Tibial artery (tissue), 4 donors: ENCODE data around the gene DST.
"Not testable (repeated sequence)": the region's sequence is repeated elsewhere in the genome, so short reads cannot be mapped to it uniquely, and the experiment has no call there.

ENCODE experiments used
- DNase-seq, 2 donors: peaks; one replicate each; pipeline ENCODE4 v3.0.0-alpha.2; 2019
- H3K27ac ChIP-seq, 2 donors: fragments of 200-600 bp; sonication (generic) in 1 of 2; 1 replicate in 1 of 2; 2 replicates in 1 of 2; pipeline ENCODE4 v1.5.1; 2018 to 2019; ENCODE audit warnings: mild to moderate bottlenecking in 1 of 2
- H3K27me3 ChIP-seq, 2 donors: fragments of 200-600 bp; sonication (generic) in 1 of 2; one replicate each; pipeline versions ENCODE4 v1.5.1 to v1.6.0; 2016 to 2019
- H3K36me3 ChIP-seq, 3 donors: fragments of 200-600 bp; sonication (generic) in 2 of 3; one replicate each; pipeline ENCODE4 v1.5.1; 2016 to 2019; ENCODE audit warnings: mild to moderate bottlenecking in 2 of 3
- H3K4me1 ChIP-seq, 4 donors: fragments of 200-600 bp; sonication (generic) in 2 of 4; 1 replicate in 3 of 4; 2 replicates in 1 of 4; pipeline ENCODE4 v1.5.1; 2016 to 2019
- H3K4me3 ChIP-seq, 2 donors: fragments of 200-600 bp; sonication (generic) in 1 of 2; 1 replicate in 1 of 2; 2 replicates in 1 of 2; pipeline ENCODE4 v1.5.1; 2018 to 2019; ENCODE audit warnings: mild to moderate bottlenecking in 2 of 2
- H3K9me3 ChIP-seq, 3 donors: fragments of 200-600 bp; sonication (generic) in 1 of 3; one replicate each; pipeline ENCODE4 v1.5.1; 2016 to 2019
- intact Hi-C: fragments of 100-400 bp; cut with DNase I; formaldehyde crosslinking; loops from one replicate; pipeline ENCODE4 v1.15.0; 2023; ENCODE audit warnings: low total_unique reads
- TF ChIP-seq, protein P1 (sequence below), 2 experiments: fragments of 200-600 bp in 1 of 2; fragments of 450-650 bp in 1 of 2; IDR thresholded peaks; one replicate each; pipeline ENCODE4 v1.5.1; 2017 to 2019; ENCODE audit warnings: antibody characterized with exemption in 2 of 2, mild to moderate bottlenecking in 1 of 2, moderate library complexity in 1 of 2

DST gene

GRCh38 chr6:56567501-56567900, 75.2 kb downstream of the DST start:
- intact Hi-C loops, result no loop called here
- Histone ChIP-seq H3K4me1 (peaks cover 0 to 10% (median 0%) of the 10 kb centered on the region in 4 donors), H3K36me3 (peaks cover 7 to 23% (median 19%) of the 10 kb centered on the region in 3 donors), H3K27ac (no peak overlapping the region), H3K27me3 (no peaks in the 10 kb centered on the region), H3K9me3 (no peaks in the 10 kb centered on the region), H3K4me3 (no peak overlapping the region)
- no peak for DNase-seq
- TF ChIP-seq, protein P1, sequence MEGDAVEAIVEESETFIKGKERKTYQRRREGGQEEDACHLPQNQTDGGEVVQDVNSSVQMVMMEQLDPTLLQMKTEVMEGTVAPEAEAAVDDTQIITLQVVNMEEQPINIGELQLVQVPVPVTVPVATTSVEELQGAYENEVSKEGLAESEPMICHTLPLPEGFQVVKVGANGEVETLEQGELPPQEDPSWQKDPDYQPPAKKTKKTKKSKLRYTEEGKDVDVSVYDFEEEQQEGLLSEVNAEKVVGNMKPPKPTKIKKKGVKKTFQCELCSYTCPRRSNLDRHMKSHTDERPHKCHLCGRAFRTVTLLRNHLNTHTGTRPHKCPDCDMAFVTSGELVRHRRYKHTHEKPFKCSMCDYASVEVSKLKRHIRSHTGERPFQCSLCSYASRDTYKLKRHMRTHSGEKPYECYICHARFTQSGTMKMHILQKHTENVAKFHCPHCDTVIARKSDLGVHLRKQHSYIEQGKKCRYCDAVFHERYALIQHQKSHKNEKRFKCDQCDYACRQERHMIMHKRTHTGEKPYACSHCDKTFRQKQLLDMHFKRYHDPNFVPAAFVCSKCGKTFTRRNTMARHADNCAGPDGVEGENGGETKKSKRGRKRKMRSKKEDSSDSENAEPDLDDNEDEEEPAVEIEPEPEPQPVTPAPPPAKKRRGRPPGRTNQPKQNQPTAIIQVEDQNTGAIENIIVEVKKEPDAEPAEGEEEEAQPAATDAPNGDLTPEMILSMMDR (IDR thresholded peaks at IDR 0.05), result no peak

GRCh38 chr6:56562730-56563129, 80.0 kb downstream of the DST start:
- H3K9me3 ChIP-seq, intact Hi-C loops, H3K27me3 ChIP-seq, H3K4me1 ChIP-seq, H3K4me3 ChIP-seq, H3K27ac ChIP-seq, DNase-seq: not testable (repeated sequence)
- peaks cover 15 to 34% (median 32%) of the 10 kb centered on the region in 3 donors for H3K36me3 ChIP-seq

- Histone ChIP-seq H3K27me3 (no peaks in the 10 kb centered on the region), H3K27ac (peak overlapping the region in 1 of 2 donors; percentile 58), H3K9me3 (no peaks in the 10 kb centered on the region), H3K4me3 (no peak overlapping the region), H3K4me1 (peaks cover 0 to 29% (median 11%) of the 10 kb centered on the region in 4 donors), H3K36me3 (peaks cover 14 to 31% (median 28%) of the 10 kb centered on the region in 3 donors)
- TF ChIP-seq, protein P1 (IDR thresholded peaks at IDR 0.05), result no peak
- no peak for DNase-seq
- intact Hi-C loops, result no loop called here
These were observed 85.7 kb downstream of the DST start for GRCh38 chr6:56556751-56557540.

DNA sequence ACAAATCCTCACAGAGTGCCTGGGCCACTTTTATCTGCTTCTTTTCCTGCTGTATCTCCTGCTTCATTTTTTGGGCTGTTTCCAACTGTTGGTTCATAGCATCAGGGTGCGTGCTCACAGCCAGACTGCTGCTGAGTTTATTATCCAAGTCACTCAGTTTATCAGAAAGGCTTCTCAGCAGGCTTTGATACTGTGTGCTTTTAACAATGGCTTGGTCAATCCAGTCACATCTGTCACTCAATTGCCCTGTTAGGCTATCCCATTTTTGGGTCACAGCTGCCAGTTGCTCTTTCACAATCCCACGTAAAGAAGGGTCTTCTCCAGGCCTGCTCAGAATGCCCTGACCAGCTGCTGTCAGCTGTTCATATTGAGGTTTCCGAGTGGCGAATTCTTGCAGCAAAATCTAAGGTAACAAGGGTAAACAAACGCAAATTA, 87.2 kb downstream of the DST start:
- H3K4me3 ChIP-seq, result no peak overlapping the region
- H3K27me3 ChIP-seq, result no peaks in the 10 kb centered on the region
- DNase-seq, result no peak
- TF ChIP-seq, protein P1 (IDR thresholded peaks at IDR 0.05), result no peak
- H3K9me3 ChIP-seq, result no peaks in the 10 kb centered on the region
- peaks cover 0 to 44% (median 17%) of the 10 kb centered on the region in 4 donors for H3K4me1 ChIP-seq
- H3K27ac ChIP-seq, result peak overlapping the region; percentile 42 to 58
- peaks cover 6 to 24% (median 22%) of the 10 kb centered on the region in 3 donors for H3K36me3 ChIP-seq
- intact Hi-C loops, result no loop called here

GRCh38 chr6:56552187-56553130, 90.2 kb downstream of the DST start:
- peaks cover 6 to 15% (median 13%) of the 10 kb centered on the region in 3 donors for H3K36me3 ChIP-seq
- H3K27me3 ChIP-seq, result no peaks in the 10 kb centered on the region
- H3K9me3 ChIP-seq, result no peaks in the 10 kb centered on the region
- intact Hi-C loops, result no loop called here
- no peak for DNase-seq
- no peak overlapping the region for H3K4me3 ChIP-seq
- H3K27ac ChIP-seq, result peak overlapping the region; percentile 64 to 70
- peaks cover 0 to 73% (median 20%) of the 10 kb centered on the region in 4 donors for H3K4me1 ChIP-seq
- TF ChIP-seq, protein P1 (IDR thresholded peaks at IDR 0.05), result no peak
